Activated CD4-positive, alpha-beta T cell treated with anti-CD3 and anti-CD28 coated beads, Interleukin-2, amount 50 U/mL, for 16 hours (primary cell): ENCODE results near the gene PIGN.

ENCODE experiments used
- DNase-seq: peaks from one replicate; pipeline ENCODE4 v3.0.0-alpha.2; 2020

PIGN gene

DNA sequence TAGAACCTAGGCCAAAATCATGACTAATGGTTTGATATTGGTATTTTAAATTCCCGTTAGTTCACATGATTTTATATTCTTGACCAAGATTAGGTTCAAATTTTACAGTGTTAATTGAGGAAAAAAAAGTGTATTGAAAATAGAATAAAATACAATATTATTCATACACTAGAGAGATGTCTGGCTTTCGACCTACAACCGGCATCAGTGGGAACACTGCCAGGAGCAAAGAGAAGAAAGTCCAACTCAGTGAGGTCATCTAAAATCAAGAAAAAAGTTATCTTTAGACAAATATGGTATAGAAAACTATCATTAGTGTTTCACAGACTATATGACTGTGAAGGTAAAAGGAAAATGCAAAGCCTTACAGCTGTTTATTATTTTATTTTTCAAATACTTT, 81.5 kb downstream of the PIGN start:
- DNase-seq: no peak

DNA sequence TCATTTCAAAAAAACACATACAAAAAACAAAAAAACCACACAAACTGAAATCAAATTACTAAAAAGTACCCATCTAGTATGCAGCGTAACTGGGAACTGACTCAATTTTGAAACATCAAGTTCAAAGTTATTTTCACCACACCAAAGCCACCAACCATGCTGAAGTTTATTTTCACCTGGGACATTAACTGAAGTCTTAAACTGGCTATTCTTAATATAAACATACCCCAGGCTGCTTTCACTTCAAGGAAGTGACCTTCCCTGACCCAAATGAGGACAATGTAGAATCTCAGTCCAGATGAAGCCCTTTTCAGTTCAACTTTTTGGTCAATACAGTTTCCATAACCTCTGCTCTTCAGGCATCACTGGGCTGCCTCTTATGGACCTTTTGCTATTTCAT, 84.6 kb downstream of the PIGN start:
- peak; percentile 43 for DNase-seq

GRCh38 chr18:62101321-62101721, 85.5 kb downstream of the PIGN start:
- DNase-seq: no peak

DNA sequence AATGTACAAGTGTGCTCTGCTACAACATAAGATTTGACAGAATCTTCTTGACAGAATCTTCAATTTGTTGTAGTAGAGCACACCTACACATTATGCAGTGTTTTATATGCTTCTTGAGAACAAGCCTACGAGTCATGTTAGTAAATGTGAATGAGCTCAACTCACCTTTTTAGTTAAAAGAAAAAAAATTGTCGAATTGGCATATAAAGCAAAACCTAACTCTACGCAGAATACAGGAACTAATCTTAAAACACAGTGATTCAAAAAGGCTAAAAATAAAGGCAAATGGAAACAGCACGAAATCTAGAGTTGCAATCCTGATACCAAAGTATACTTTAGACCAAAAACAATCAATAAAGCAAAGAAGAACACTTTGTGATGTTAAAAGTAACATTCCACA, 87.9 kb downstream of the PIGN start:
- no peak for DNase-seq

DNA sequence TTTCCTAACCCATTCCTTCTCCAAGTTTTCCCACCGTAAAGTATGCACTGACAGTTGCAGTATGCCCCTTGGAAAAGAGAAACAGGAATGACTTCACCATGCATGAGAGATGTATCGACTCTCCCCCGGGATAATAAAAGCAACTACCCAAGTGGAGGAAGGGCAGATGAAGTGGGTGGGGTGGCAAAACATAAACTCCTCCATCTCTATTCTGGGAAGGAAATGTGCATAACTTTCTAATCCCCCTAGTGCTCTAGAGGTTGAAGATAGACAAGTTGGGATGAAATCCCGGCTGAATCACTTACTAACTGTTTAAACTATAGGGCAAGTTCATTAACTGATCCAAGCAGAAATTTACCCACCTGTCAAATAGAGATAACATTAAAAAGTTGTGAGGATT, 89.2 kb downstream of the PIGN start:
- DNase-seq: no peak

GRCh38 chr18:62091487-62092120, 95.3 kb downstream of the PIGN start:
- no peak for DNase-seq

GRCh38 chr18:62089174-62089573, 97.7 kb downstream of the PIGN start:
- no peak for DNase-seq

- DNase-seq: no peak
These were observed 98.7 kb downstream of the PIGN start for GRCh38 chr18:62088156-62088555.

- DNase-seq: no peak
These were observed 101.1 kb downstream of the PIGN start for GRCh38 chr18:62085756-62086155.

DNA sequence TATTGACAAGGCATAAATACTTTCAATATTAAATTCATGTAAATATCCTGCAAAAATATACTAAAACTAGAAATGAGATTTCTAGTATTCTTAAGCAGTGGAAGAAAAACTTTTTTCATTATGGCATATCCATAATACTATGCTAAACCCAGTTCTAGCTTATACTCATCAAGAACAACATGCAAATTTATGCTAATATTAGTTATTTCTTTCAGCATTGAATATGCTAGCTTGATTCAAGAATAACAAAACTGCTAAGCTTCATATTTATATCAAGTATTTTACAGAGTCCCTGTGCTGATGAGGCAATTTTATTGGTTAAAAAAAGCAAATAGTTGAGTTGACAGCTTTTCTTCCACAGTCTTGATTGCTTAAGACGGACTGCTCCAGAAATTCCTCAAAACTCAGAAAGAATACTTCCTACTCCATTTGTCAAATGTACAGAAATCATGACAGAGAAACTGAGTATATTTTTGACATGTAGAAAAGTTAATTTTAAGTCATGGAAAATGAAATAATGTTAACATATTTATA, 105.0 kb downstream of the PIGN start:
- DNase-seq: no peak

- DNase-seq: no peak
These were observed 105.6 kb downstream of the PIGN start for GRCh38 chr18:62081248-62081647.

- DNase-seq: no peak
These were observed 106.5 kb downstream of the PIGN start for GRCh38 chr18:62080172-62080900.

- DNase-seq: no peak
These were observed 113.2 kb downstream of the PIGN start for GRCh38 chr18:62073461-62074281.

DNA sequence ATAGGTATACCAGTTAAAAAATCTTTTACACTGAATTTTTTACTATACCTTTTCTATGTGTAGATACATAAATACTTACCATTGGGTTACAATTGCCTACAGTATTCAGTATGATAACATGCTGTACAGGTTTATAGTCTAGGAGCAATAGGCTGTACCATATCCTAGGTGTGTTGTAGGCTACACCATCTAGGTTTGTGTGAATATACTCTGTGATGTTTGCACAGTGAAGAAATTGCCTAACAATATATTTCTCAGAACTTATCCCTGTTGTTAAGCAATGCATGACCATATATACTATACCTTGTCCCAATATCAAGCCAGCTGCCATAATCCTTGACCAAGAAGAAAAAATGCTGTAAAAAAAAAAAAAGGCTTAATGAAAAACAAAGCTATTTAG, 114.5 kb downstream of the PIGN start:
- no peak for DNase-seq

DNA sequence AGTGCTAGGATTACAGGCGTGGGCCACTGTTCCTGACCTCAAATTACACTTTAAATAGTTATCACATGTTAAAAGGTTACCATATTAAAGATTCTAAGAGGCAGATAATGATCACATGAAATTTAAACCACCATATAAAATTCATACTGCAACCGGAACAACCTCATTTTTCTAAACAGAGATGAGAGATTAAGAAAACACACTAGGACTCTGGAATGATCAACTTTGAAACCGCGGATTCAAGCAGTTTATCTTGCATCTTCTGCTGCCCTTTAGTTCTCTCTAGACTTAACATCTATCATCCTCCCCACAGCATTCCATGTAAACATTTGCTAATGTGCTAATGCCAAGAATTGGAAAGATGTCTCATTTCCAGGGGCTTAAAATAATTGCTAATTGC, 115.8 kb downstream of the PIGN start:
- no peak for DNase-seq

DNA sequence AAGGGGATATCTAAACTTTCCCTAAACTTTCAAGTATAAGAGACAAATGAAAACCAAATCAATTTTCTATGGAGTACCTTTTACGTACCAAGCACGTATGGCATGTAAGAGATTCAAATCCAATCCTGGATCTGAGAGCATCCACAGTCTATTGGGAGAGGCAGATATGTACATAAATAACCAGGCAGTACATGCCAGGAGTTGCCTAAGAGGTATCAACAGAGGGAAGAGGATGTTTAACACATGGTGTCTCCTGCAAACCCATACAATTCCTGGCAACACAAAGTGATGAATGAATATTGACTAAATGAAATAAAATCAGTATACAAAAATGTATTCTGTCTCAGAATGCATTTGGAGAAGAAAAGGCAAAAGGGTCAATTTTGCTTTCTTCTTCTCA, 116.6 kb downstream of the PIGN start:
- no peak for DNase-seq

DNA sequence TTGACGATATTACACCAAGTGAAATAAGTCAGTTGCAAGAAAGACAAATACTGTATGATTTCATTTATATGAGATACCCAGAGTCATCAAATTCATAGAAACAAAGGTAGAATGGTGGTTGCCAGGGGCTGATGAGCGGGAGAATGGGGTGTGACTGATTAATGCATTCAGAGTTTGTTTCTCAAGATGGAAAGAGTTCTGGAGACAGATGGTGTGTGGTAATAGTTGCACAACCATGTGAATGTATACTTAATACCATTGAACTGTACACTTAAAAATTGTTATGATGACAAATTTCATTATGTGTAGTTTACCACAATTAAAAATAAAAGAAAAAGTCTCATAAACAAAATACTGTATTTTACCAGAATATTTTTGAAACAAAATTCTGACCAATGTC, 117.3 kb downstream of the PIGN start:
- no peak for DNase-seq

DNA sequence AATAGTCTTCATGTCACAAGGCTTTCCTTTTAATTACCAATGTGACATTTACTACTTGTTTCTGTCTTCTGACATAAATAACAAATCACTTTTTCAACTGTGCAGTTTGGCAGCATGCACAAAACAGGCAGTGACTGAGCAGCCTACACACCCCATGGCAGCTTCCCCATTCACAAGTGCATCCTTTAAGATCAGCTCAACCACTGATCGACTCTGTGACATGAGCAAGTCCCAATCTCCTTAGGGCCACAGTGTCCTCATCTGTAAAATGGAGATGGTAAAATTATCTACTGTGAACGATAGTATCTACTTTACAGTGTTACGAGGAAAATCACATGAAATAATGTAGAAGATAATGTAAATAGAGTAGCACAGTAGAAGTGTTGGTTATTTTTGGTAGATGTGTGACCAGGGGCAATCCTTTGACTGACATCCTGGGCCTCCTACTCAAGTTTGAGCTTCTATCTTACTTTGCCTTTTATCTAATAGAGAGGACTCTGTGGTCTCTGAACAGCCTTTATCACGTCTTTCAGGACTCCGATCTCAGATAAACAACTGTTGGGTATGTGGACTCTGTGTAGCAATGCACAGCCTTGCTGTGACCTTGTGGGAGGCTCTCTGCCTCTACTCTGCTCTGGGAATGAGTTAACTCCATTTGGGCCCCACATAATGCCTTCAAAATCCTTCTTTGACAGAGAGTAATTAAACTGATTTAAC, 120.6 kb downstream of the PIGN start:
- DNase-seq: no peak

DNA sequence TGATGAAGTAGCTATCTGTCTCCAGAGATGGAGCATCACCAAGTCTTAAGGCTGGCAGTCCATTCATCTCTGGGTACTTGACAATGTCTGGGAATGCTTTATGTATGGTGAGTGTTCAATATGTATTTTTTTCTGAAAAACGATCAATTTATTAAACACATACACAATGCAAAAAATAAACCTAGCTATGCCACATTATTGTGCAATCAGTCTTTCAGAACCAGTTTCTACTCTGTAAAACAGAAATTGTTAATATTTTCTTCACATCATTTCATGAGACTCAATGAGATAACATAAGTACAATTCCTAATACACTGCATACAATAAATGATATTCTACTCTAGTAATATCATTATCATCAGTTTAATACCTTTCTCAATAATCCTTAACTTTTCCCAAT, 122.5 kb downstream of the PIGN start:
- no peak for DNase-seq

DNA sequence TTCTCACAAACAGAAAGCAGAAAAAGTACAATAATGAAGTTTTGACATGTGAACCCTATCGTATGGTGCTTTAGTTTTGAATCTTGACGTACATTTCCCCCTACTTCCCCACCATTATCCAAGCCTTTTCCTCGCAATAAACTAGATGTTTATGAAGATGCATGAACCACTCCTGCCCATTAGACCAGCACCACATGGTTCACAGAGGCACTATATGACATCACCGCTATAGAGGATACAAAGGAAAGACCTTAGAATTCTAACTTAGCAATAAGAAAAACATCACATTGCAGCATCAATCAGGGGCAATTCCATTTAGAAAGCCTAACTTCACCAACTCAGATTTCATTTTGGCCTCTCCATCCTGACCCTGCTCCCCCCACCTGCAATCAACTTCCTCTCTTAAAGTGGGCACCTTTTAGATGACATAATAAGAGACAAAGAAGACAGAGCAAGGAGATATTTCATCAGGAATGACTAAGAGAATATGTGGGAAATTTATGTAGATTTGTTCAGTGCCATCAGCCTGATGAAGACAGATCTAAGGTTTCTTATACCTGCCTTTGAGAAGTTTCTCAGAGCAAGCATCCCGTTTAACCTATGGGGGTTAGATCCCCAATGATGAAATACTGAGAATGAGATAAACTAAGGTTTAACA, 124.9 kb downstream of the PIGN start:
- DNase-seq: no peak

- DNase-seq: no peak
These were observed 126.0 kb downstream of the PIGN start for GRCh38 chr18:62060820-62061219.

DNA sequence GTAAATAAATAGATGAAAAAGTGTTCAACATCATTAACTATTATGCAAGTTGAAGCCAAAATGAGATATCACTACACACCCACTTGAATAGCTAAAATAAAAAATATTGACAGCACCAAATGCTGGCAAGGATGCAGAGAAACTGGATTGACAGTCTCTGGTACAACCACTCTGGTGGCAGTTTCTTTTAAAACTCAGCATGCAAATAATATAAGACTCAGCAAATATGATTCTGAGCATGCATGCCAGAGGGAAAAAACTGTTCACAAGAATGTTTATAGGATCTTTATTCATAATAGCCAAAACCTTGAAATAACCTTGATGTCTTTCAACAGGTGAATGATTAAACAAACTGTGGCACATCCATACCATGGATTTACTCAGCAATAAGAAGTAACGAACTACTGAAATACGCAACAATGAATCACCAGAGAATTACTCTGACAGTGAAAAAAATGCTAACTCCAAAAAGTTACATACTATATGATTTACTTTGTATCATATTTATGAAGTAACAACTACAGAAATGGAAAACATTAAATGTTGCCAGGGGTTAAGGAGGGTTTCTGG, 131.8 kb downstream of the PIGN start:
- no peak for DNase-seq
